Tibial nerve (tissue), 4 donors: ENCODE results near the gene MDN1. TPM values are rescaled to one million over a fixed set of nuclear protein-coding genes. Genes with fewer than 3 reads are reported as not detected.

Experiments used
- DNase-seq, 2 donors: peaks; one replicate each; pipeline ENCODE4 v3.0.0-alpha.2; 2019; ENCODE audit warnings: low spot score in 2 of 2
- H3K27ac ChIP-seq, 4 donors: fragments of 200-600 bp; sonication (generic) in 3 of 4; one replicate each; pipeline ENCODE4 v1.5.1; 2017 to 2019; ENCODE audit warnings: mild to moderate bottlenecking in 1 of 4
- H3K27me3 ChIP-seq, 2 donors: fragments of 200-600 bp; sonication (generic) in 1 of 2; one replicate each; pipeline versions ENCODE4 v1.5.1 to v1.6.0; 2017 to 2019
- H3K36me3 ChIP-seq, 3 donors: fragments of 200-600 bp; sonication (generic); one replicate each; pipeline ENCODE4 v1.5.1; 2018 to 2019
- H3K4me1 ChIP-seq, 4 donors: fragments of 200-600 bp; sonication (generic) in 3 of 4; one replicate each; pipeline ENCODE4 v1.5.1; 2017 to 2019
- H3K4me3 ChIP-seq, 4 donors: fragments of 200-600 bp; sonication (generic) in 3 of 4; one replicate each; pipeline ENCODE4 v1.5.1; 2017 to 2019; ENCODE audit warnings: mild to moderate bottlenecking in 1 of 4, moderate library complexity in 1 of 4
- H3K9me3 ChIP-seq, 4 donors: fragments of 200-600 bp; sonication (generic) in 3 of 4; one replicate each; pipeline ENCODE4 v1.5.1; 2017 to 2019
- CTCF ChIP-seq, 5 experiments: fragments of 200-600 bp in 3 of 5; fragments of 450-650 bp in 2 of 5; sonication (generic) in 3 of 5; IDR thresholded peaks; one replicate each; pipeline ENCODE4 v1.5.1; 2016 to 2019; ENCODE audit warnings: antibody characterized with exemption in 5 of 5, mild to moderate bottlenecking in 3 of 5, moderate library complexity in 2 of 5
- EP300 ChIP-seq, 2 donors: sonication (generic); formaldehyde crosslinking; IDR thresholded peaks; one replicate each; pipeline ENCODE4 v1.6.1; 2017; ENCODE audit warnings: antibody characterized with exemption in 2 of 2, mild to moderate bottlenecking in 1 of 2
- POLR2A ChIP-seq, 2 donors: fragments of 450-650 bp; IDR thresholded peaks; one replicate each; pipeline ENCODE4 v1.6.1; 2017; ENCODE audit warnings: antibody characterized with exemption in 2 of 2, mild to moderate bottlenecking in 2 of 2, moderate library complexity in 2 of 2
- WGBS, 2 donors: methylation state at CpG; one replicate each; pipeline ENCODE4 v1.1.5; 2018; 5-methylcytosine and 5-hydroxymethylcytosine counted together
- total RNA-seq, 4 donors: library from RNA; depleted of rRNA; stranded (reverse); fragments of >200 nt; gene quantifications; one replicate each; pipeline ENCODE4 v1.1.0, GENCODE V29; 2016

MDN1 gene
- total RNA-seq, 4 donors from 2014 or later, result 29.4 to 46.2 (median 39.8) TPM

DNA sequence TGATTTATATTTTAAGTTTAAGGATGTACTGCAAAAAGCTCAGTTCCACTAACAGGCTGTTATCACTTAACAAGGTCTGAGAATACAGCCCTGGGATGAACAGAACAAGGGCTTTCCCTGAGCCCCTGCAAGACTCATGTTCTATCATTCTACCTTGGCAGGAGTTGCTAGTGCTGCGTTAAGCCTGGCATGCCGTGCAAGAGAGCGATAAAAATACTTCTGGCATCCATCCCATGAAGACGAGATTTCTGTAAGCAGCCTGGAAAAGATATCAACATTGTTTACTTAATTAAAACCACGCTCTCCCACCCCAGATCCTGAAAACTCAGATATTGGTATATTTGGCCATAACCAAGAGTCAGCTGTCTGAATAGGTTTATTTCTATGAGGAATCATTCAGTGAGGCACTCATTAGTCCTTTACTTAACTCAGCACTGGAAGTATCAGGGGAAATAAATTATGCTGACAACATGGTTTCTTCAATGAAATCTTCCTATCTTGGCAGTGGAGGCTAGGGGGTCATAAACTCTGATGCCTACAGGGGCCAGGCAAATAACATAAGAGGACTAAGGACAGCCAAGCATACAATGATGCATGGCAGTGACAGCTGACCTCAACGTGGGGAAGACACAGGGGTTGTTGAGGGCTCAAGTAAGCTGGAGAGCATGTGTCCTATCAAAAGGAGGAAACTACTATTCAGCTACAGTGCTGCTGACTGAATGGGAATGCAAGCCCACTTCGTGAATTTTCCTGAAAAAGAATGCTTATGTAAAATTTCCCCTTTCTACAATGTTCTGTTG lies 143.4 kb downstream of the MDN1 start:
- TF ChIP-seq POLR2A (IDR thresholded peaks at IDR 0.05) (no peak), EP300 (IDR thresholded peaks at IDR 0.05) (no peak), CTCF (IDR thresholded peaks at IDR 0.05) (no peak)
- H3K36me3 ChIP-seq, result peaks cover 5 to 100% (median 39%) of the 10 kb centered on the region in 3 donors

GRCh38 chr6:89670935-89671565 lies 148.5 kb downstream of the MDN1 start:
- no peaks in the 10 kb centered on the region for H3K4me1 ChIP-seq
- H3K36me3 ChIP-seq, result peaks cover 8 to 84% (median 29%) of the 10 kb centered on the region in 3 donors
- no peaks in the 10 kb centered on the region for H3K27me3 ChIP-seq
- H3K27ac ChIP-seq, result no peak overlapping the region
- DNase-seq, result no peak
- no peak for TF ChIP-seq CTCF (IDR thresholded peaks at IDR 0.05)
- no peak for TF ChIP-seq EP300 (IDR thresholded peaks at IDR 0.05)
- no peak for TF ChIP-seq POLR2A (IDR thresholded peaks at IDR 0.05)
- no peaks in the 10 kb centered on the region for H3K9me3 ChIP-seq
- no peak overlapping the region for H3K4me3 ChIP-seq
- 94 to 99% methylated on average over 7 of the region's 7 CpGs for WGBS, 2 donors

More for the DNA sequence above, 143.4 kb downstream of the MDN1 start:
- Histone ChIP-seq H3K4me3 (no peak overlapping the region), H3K27ac (no peak overlapping the region), H3K9me3 (no peaks in the 10 kb centered on the region), H3K27me3 (no peaks in the 10 kb centered on the region), H3K4me1 (no peaks in the 10 kb centered on the region)
- no peak for DNase-seq
- WGBS, 2 donors, result 53 to 54% methylated on average over 7 of the region's 7 CpGs

- TF ChIP-seq POLR2A (IDR thresholded peaks at IDR 0.05) (no peak), EP300 (IDR thresholded peaks at IDR 0.05) (no peak), CTCF (IDR thresholded peaks at IDR 0.05) (no peak)
- no peak for DNase-seq
- H3K27me3 ChIP-seq, result no peaks in the 10 kb centered on the region
- no peaks in the 10 kb centered on the region for H3K9me3 ChIP-seq
- no peak overlapping the region for H3K4me3 ChIP-seq
- no peak overlapping the region for H3K27ac ChIP-seq
- 48 to 55% methylated on average over 6 of the region's 6 CpGs for WGBS, 2 donors
- peaks cover 6 to 84% (median 15%) of the 10 kb centered on the region in 3 donors for H3K36me3 ChIP-seq
- H3K4me1 ChIP-seq, result no peaks in the 10 kb centered on the region
Measured at GRCh38 chr6:89669002-89669401, 150.6 kb downstream of the MDN1 start.

- TF ChIP-seq CTCF (IDR thresholded peaks at IDR 0.05) (no peak), EP300 (IDR thresholded peaks at IDR 0.05) (no peak), POLR2A (IDR thresholded peaks at IDR 0.05) (no peak)
- WGBS, 2 donors, result 82 to 83% methylated on average over 5 of the region's 5 CpGs
- Histone ChIP-seq H3K4me1 (no peaks in the 10 kb centered on the region), H3K36me3 (peaks cover 6 to 84% (median 16%) of the 10 kb centered on the region in 3 donors), H3K9me3 (no peaks in the 10 kb centered on the region), H3K27ac (no peak overlapping the region), H3K4me3 (no peak overlapping the region), H3K27me3 (no peaks in the 10 kb centered on the region)
- DNase-seq, result no peak
Measured at GRCh38 chr6:89667872-89668556, 151.6 kb downstream of the MDN1 start.
